Neuronal stem cell (in vitro differentiated cells): ENCODE measurements around the gene ADIPOR2.

ENCODE experiments used
- DNase-seq: peaks from one replicate; pipeline ENCODE4 v3.0.0-alpha.2; 2013; ENCODE audit warnings: low spot score
- H2AFZ ChIP-seq: one replicate; pipeline ENCODE4 v1.6.1; 2013; ENCODE audit warnings: mild to moderate bottlenecking, low read length, inconsistent platforms
- H2AK5ac ChIP-seq: 2 replicates; pipeline ENCODE4 v1.6.1; 2013; ENCODE audit warnings: low read depth, mild to moderate bottlenecking, inconsistent platforms, low read length, moderate library complexity, mixed read lengths
- H2BK120ac ChIP-seq: 2 replicates; pipeline ENCODE4 v1.6.1; 2013; ENCODE audit warnings: low read depth, mild to moderate bottlenecking, inconsistent platforms, low read length, moderate library complexity, mixed read lengths
- H2BK12ac ChIP-seq: one replicate; pipeline ENCODE4 v1.6.1; 2013; ENCODE audit warnings: low read length, inconsistent platforms
- H2BK15ac ChIP-seq: 2 replicates; pipeline ENCODE4 v1.6.1; 2013; ENCODE audit warnings: mild to moderate bottlenecking, low read length, inconsistent platforms, mixed read lengths
- H2BK5ac ChIP-seq: one replicate; pipeline ENCODE4 v1.6.1; 2013; ENCODE audit warnings: inconsistent platforms, mild to moderate bottlenecking, low read length, moderate library complexity
- H3K14ac ChIP-seq: one replicate; pipeline ENCODE4 v1.6.1; 2013; ENCODE audit warnings: low read length, inconsistent platforms
- H3K18ac ChIP-seq: 2 replicates; pipeline ENCODE4 v1.6.1; 2013; ENCODE audit warnings: low read length, inconsistent platforms
- H3K23ac ChIP-seq: 2 replicates; pipeline ENCODE4 v1.6.1; 2013; ENCODE audit warnings: low read depth, mild to moderate bottlenecking, mixed read lengths, low read length, inconsistent platforms; ENCODE audit not compliant: poor library complexity
- H3K27ac ChIP-seq: replicated peaks from 3 replicates; pipeline ENCODE4 v1.5.1; 2013; ENCODE audit warnings: low read length, inconsistent platforms
- H3K27me3 ChIP-seq, 3 experiments: 2 replicates each; pipeline ENCODE4 v1.6.1; 2013; ENCODE audit warnings: low read length in 3 of 3, mild to moderate bottlenecking in 2 of 3, inconsistent platforms in 1 of 3, low read depth in 1 of 3, mixed read lengths in 1 of 3, moderate library complexity in 1 of 3; ENCODE audit not compliant: control insufficient read depth in 3 of 3, insufficient read depth in 3 of 3
- H3K36me3 ChIP-seq, 2 donors: replicated peaks in 1 of 2; 2 replicates each; pipeline ENCODE4 v1.6.1; 2013; ENCODE audit warnings: low read length in 2 of 2; ENCODE audit not compliant: control insufficient read depth in 2 of 2, insufficient read depth in 2 of 2
- H3K4ac ChIP-seq: 2 replicates; pipeline ENCODE4 v1.6.1; 2013; ENCODE audit warnings: inconsistent platforms, mild to moderate bottlenecking, low read length, moderate library complexity
- H3K4me1 ChIP-seq, 2 donors: 1 replicate in 1 of 2; 2 replicates in 1 of 2; pipeline ENCODE4 v1.6.1; 2013; ENCODE audit warnings: low read length in 2 of 2, low read depth in 1 of 2; ENCODE audit not compliant: control insufficient read depth in 2 of 2, insufficient read depth in 1 of 2
- H3K4me2 ChIP-seq: one replicate; pipeline ENCODE4 v1.6.1; 2013; ENCODE audit warnings: mild to moderate bottlenecking, low read length, inconsistent platforms; ENCODE audit not compliant: insufficient read depth, poor library complexity, severe bottlenecking
- H3K4me3 ChIP-seq, 2 donors: 2 replicates each; pipeline ENCODE4 v1.5.1; 2013; ENCODE audit warnings: low read length in 2 of 2, mild to moderate bottlenecking in 2 of 2, inconsistent platforms in 1 of 2, moderate library complexity in 1 of 2
- H3K79me1 ChIP-seq: one replicate; pipeline ENCODE4 v1.6.1; 2013; ENCODE audit warnings: low read depth, mild to moderate bottlenecking, inconsistent platforms, low read length, moderate library complexity
- H3K9ac ChIP-seq: one replicate; pipeline ENCODE4 v1.6.1; 2013; ENCODE audit warnings: mild to moderate bottlenecking, low read depth, low read length, inconsistent platforms; ENCODE audit not compliant: poor library complexity
- H3K9me3 ChIP-seq, 2 donors: replicated peaks in 1 of 2; 2 replicates each; pipeline versions ENCODE3 to v1.6.1; 2013; ENCODE audit warnings: low read length in 2 of 2, mild to moderate bottlenecking in 2 of 2, inconsistent platforms in 1 of 2, low read depth in 1 of 2, mixed read lengths in 1 of 2, moderate library complexity in 1 of 2; ENCODE audit not compliant: control insufficient read depth in 2 of 2, insufficient read depth in 1 of 2
- H4K8ac ChIP-seq: one replicate; pipeline ENCODE4 v1.6.1; 2013; ENCODE audit warnings: low read depth, mild to moderate bottlenecking, inconsistent platforms, low read length, moderate library complexity
- H4K91ac ChIP-seq: one replicate; pipeline ENCODE4 v1.6.1; 2013; ENCODE audit warnings: low read length, low read depth, mild to moderate bottlenecking, inconsistent platforms; ENCODE audit not compliant: poor library complexity
- WGBS, 2 donors: extraction: QIAGEN DNeasy Blood & Tissue Kit; methylation state at CpG; one replicate each; pipeline ENCODE4 v1.1.7; 2013; ENCODE audit warnings: missing lambda C conversion rate in 2 of 2, mixed read lengths in 1 of 2; ENCODE audit not compliant: insufficient read length in 2 of 2, insufficient replicate concordance in 1 of 2; ENCODE audit errors: extremely low coverage in 2 of 2; 5-methylcytosine and 5-hydroxymethylcytosine counted together

Gene ADIPOR2

DNA sequence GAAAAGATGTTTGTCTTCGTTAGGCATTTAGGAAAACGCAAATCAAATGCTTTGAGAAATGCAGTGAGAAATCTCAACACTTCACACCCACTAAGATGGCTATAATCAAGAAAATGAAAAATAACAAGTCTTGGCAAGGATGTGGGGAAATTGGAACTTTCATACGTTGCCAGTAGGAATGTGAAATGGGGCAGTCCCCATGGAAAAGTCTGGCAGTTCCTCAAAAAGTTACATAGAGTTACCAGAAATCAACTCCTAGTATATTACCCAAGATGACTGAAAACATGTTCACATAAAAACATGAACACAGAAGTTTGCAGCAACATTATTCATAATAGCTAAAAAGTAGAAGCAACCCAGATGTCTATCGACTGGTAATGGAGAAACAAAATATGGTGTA lies 88.0 kb downstream of the ADIPOR2 start:
- DNase-seq, result no peak
- no peak overlapping the region for H3K4ac ChIP-seq
- peaks cover 7 to 73% of the 10 kb centered on the region in 2 donors for H3K36me3 ChIP-seq

DNA sequence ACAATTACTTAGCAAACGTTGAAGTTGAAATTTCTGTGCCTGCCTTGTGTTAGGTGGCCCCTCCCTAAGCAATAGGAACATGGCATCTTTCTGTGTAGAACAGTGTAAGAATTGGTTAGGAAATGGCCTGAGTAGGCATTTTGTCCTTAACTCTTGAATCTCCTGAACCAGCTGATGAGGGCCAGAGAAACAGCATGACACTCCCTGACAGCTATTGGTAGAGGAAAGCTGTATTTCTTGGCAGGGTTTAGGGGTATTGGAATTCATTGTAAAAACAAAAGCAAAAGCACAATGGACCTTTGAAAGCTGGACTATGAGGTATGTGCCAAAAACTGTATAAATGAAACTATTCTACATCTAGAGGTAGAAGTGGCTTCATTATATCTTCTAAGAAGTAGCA lies 88.9 kb downstream of the ADIPOR2 start:
- no peak overlapping the region for H3K14ac ChIP-seq
- DNase-seq, result no peak

More for the DNA sequence above, 88.0 kb downstream of the ADIPOR2 start:
- Histone ChIP-seq H3K4me3 (no peak overlapping the region), H3K27ac (no peak overlapping the region), H4K91ac (no peak overlapping the region), H3K27me3 (no peaks in the 10 kb centered on the region), H2BK15ac (no peak overlapping the region), H2BK120ac (no peak overlapping the region), H2AFZ (no peak overlapping the region), H3K4me2 (no peak overlapping the region), H3K79me1 (no peaks in the 10 kb centered on the region), H4K8ac (no peak overlapping the region), H3K23ac (no peak overlapping the region), H3K18ac (no peak overlapping the region), H3K4me1 (peaks cover 4 to 7% of the 10 kb centered on the region in 2 donors), H2BK12ac (no peak overlapping the region), H2AK5ac (no peak overlapping the region), H3K9me3 (no peaks in the 10 kb centered on the region), H2BK5ac (no peak overlapping the region), H3K14ac (no peak overlapping the region), H3K9ac (no peak overlapping the region)
- no CpG with 5 or more reads among the region's 4 CpGs for WGBS, 2 donors

DNA sequence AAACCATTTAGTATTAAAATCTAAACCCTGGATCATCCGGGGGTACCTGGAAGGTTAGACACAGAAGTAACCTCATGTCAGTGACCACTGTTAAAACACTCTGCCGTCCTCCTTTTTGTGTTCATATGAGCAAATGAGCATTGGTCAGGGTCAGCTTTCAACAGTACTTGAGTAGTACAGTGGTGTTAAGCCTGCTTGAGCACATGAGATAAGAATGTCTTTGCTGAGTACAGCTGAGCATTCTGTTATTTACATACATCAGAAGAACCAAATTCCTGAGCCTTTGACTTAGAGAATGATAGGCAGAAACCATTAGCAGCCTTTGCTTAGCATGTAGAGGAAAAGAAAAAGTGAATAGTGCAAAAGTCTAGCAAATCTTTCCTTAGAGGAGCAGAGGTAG lies 90.9 kb downstream of the ADIPOR2 start:
- no peak overlapping the region for H3K23ac ChIP-seq
- H3K79me1 ChIP-seq, result no peaks in the 10 kb centered on the region
- H3K18ac ChIP-seq, result no peak overlapping the region
- H3K4ac ChIP-seq, result no peak overlapping the region
- WGBS, 2 donors, result no CpG with 5 or more reads among the region's 2 CpGs
- no peak overlapping the region for H4K91ac ChIP-seq
- no peak overlapping the region for H3K4me3 ChIP-seq
- peaks cover 14 to 83% of the 10 kb centered on the region in 2 donors for H3K36me3 ChIP-seq
- H2AFZ ChIP-seq, result no peak overlapping the region
- H2BK120ac ChIP-seq, result no peak overlapping the region
- no peak overlapping the region for H2BK12ac ChIP-seq
- no peak for DNase-seq
- no peak overlapping the region for H3K4me2 ChIP-seq
- no peak overlapping the region for H3K9ac ChIP-seq
- H4K8ac ChIP-seq, result no peak overlapping the region
- H3K27ac ChIP-seq, result no peak overlapping the region
- no peak overlapping the region for H2BK5ac ChIP-seq
- H2BK15ac ChIP-seq, result no peak overlapping the region
- no peak overlapping the region for H2AK5ac ChIP-seq
- H3K14ac ChIP-seq, result no peak overlapping the region
- H3K9me3 ChIP-seq, result no peaks in the 10 kb centered on the region
- no peaks in the 10 kb centered on the region for H3K27me3 ChIP-seq
- no peaks in the 10 kb centered on the region for H3K4me1 ChIP-seq

More for the DNA sequence above, 88.9 kb downstream of the ADIPOR2 start:
- H3K4ac ChIP-seq, result no peak overlapping the region
- H3K79me1 ChIP-seq, result no peaks in the 10 kb centered on the region
- no peak overlapping the region for H2BK120ac ChIP-seq
- H3K4me1 ChIP-seq, result peaks cover 4 to 6% of the 10 kb centered on the region in 2 donors
- H3K4me2 ChIP-seq, result no peak overlapping the region
- H3K36me3 ChIP-seq, result peaks cover 8 to 76% of the 10 kb centered on the region in 2 donors
- H3K4me3 ChIP-seq, result no peak overlapping the region
- no peak overlapping the region for H2AFZ ChIP-seq
- no peak overlapping the region for H2BK12ac ChIP-seq
- no peak overlapping the region for H3K23ac ChIP-seq
- H3K27ac ChIP-seq, result no peak overlapping the region
- no peak overlapping the region for H2AK5ac ChIP-seq
- H3K9me3 ChIP-seq, result no peaks in the 10 kb centered on the region
- H3K27me3 ChIP-seq, result no peaks in the 10 kb centered on the region
- no peak overlapping the region for H2BK15ac ChIP-seq
- H3K9ac ChIP-seq, result no peak overlapping the region
- no peak overlapping the region for H4K91ac ChIP-seq
- H2BK5ac ChIP-seq, result no peak overlapping the region
- no CpG with 5 or more reads among the region's 1 CpG for WGBS, 2 donors
- no peak overlapping the region for H4K8ac ChIP-seq
- H3K18ac ChIP-seq, result no peak overlapping the region

DNA sequence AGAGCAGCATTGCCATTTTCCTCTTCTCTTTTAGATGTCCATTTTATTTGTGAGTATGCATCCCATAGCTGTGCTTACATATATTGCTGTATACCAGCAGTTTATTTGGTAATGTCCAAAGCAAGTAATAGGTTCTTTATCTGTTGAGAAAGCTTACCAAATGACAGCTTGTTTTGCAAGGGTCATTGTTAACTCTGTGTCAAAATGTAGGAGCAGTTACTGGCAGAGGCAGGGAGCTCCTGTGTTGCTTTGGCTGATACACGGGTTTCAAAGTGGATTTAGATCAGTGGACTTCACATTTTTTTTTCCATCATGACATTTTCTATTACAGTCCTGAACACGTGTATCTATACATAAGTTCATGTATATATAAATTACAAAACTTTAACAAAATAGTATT lies 91.3 kb downstream of the ADIPOR2 start:
- no peak overlapping the region for H4K8ac ChIP-seq
- no peak overlapping the region for H2AK5ac ChIP-seq
- H3K18ac ChIP-seq, result no peak overlapping the region
- H3K9ac ChIP-seq, result no peak overlapping the region
- H2BK120ac ChIP-seq, result no peak overlapping the region
- no peak overlapping the region for H3K14ac ChIP-seq
- no peaks in the 10 kb centered on the region for H3K9me3 ChIP-seq
- no peak overlapping the region for H3K23ac ChIP-seq
- H3K4ac ChIP-seq, result no peak overlapping the region
- no peak overlapping the region for H2AFZ ChIP-seq
- H3K4me2 ChIP-seq, result no peak overlapping the region
- no peak overlapping the region for H2BK5ac ChIP-seq
- no peak overlapping the region for H2BK12ac ChIP-seq
- H3K79me1 ChIP-seq, result no peaks in the 10 kb centered on the region
- no peaks in the 10 kb centered on the region for H3K27me3 ChIP-seq
- no peak overlapping the region for H3K27ac ChIP-seq
- H2BK15ac ChIP-seq, result no peak overlapping the region
- H4K91ac ChIP-seq, result no peak overlapping the region
- no CpG with 5 or more reads among the region's 2 CpGs for WGBS, 2 donors
- H3K4me1 ChIP-seq, result no peaks in the 10 kb centered on the region
- no peak overlapping the region for H3K4me3 ChIP-seq
- DNase-seq, result no peak
- H3K36me3 ChIP-seq, result peaks cover 16 to 86% of the 10 kb centered on the region in 2 donors
